GM11168 (cell line): ENCODE data around the gene PLA2G4F.

ENCODE experiments used
- in situ Hi-C: fragments of 300-500 bp; cut with MboI; formaldehyde crosslinking; loops from one replicate; pipeline ENCODE4 v1.12.0; 2022; ENCODE audit warnings: low sequenced_read_pairs; ENCODE audit not compliant: unreplicated experiment

Gene PLA2G4F

GRCh38 chr15:42156243-42156922 lies at the start of gene PLA2G4F:
TSS of gene PLA2G4F (minus strand) at chr15:42156636. CDS start at chr15:42156549, 87 bp downstream.
- in situ Hi-C loops = no loop called here

GRCh38 chr15:42203891-42204290 lies 47.5 kb upstream of the PLA2G4F start:
- in situ Hi-C loops = no loop called here

GRCh38 chr15:42202653-42203052 lies 46.2 kb upstream of the PLA2G4F start:
- in situ Hi-C loops = no loop called here

GRCh38 chr15:42201801-42202200 lies 45.4 kb upstream of the PLA2G4F start:
- in situ Hi-C loops = no loop called here

GRCh38 chr15:42199126-42199525 lies 42.7 kb upstream of the PLA2G4F start:
- in situ Hi-C loops = no loop called here

GRCh38 chr15:42198516-42198915 lies 42.1 kb upstream of the PLA2G4F start:
- in situ Hi-C loops = no loop called here

- in situ Hi-C loops = no loop called here
Measured at GRCh38 chr15:42194513-42194912, 38.1 kb upstream of the PLA2G4F start.

GRCh38 chr15:42193383-42193782 lies 36.9 kb upstream of the PLA2G4F start:
- in situ Hi-C loops = no loop called here

- in situ Hi-C loops = no loop called here
Measured at GRCh38 chr15:42191610-42192346, 35.3 kb upstream of the PLA2G4F start.

- in situ Hi-C loops = no loop called here
Measured at GRCh38 chr15:42190370-42190769, 33.9 kb upstream of the PLA2G4F start.

- in situ Hi-C loops = no loop called here
Measured at GRCh38 chr15:42185801-42186200, 29.4 kb upstream of the PLA2G4F start.

GRCh38 chr15:42184736-42185135 lies 28.3 kb upstream of the PLA2G4F start:
- in situ Hi-C loops = no loop called here

GRCh38 chr15:42184296-42184695 lies 27.9 kb upstream of the PLA2G4F start:
- in situ Hi-C loops = no loop called here

- in situ Hi-C loops = no loop called here
Measured at GRCh38 chr15:42182961-42183360, 26.5 kb upstream of the PLA2G4F start.

GRCh38 chr15:42182328-42182886 lies 26.0 kb upstream of the PLA2G4F start:
- in situ Hi-C loops = no loop called here

- in situ Hi-C loops = no loop called here
Measured at GRCh38 chr15:42178056-42178455, 21.6 kb upstream of the PLA2G4F start.

- in situ Hi-C loops = no loop called here
Measured at GRCh38 chr15:42175671-42176070, 19.2 kb upstream of the PLA2G4F start.

GRCh38 chr15:42172475-42172874 lies 16.0 kb upstream of the PLA2G4F start:
- in situ Hi-C loops = no loop called here

- in situ Hi-C loops = no loop called here
Measured at GRCh38 chr15:42171795-42172194, 15.4 kb upstream of the PLA2G4F start.

- in situ Hi-C loops = no loop called here
Measured at GRCh38 chr15:42171122-42171521, 14.7 kb upstream of the PLA2G4F start.

GRCh38 chr15:42166225-42166940 lies 9.9 kb upstream of the PLA2G4F start:
- in situ Hi-C loops = no loop called here
